GM18511 (cell line): ENCODE data around the gene IQSEC1.
A peak's percentile ranks its signal among the peaks of the same experiment; 100 is the strongest.

Source experiments
- ATAC-seq: cut with Tn5 transposase; IDR thresholded peaks from one replicate; pipeline ENCODE4 v1.9.1; 2021; ENCODE audit warnings: mild to moderate bottlenecking, moderate library complexity; ENCODE audit not compliant: unreplicated experiment

IQSEC1 gene

GRCh38 chr3:13107661-13108060 is 34.4 kb upstream of the IQSEC1 start:
- no peak for ATAC-seq

- ATAC-seq: no peak
Observed at GRCh38 chr3:13106308-13107001, 33.2 kb upstream of the IQSEC1 start.

- ATAC-seq: no peak
Observed at GRCh38 chr3:13105896-13106250, 32.6 kb upstream of the IQSEC1 start.

GRCh38 chr3:13105181-13105895 is 32.1 kb upstream of the IQSEC1 start:
- no peak for ATAC-seq

- no peak for ATAC-seq
Observed at GRCh38 chr3:13104511-13104910, 31.3 kb upstream of the IQSEC1 start.

GRCh38 chr3:13103416-13104058 is 30.3 kb upstream of the IQSEC1 start:
- no peak for ATAC-seq

GRCh38 chr3:13102386-13103345 is 29.4 kb upstream of the IQSEC1 start:
- no peak for ATAC-seq

GRCh38 chr3:13099707-13100106 is 26.5 kb upstream of the IQSEC1 start:
- ATAC-seq: no peak

- no peak for ATAC-seq
Observed at GRCh38 chr3:13098192-13098988, 25.2 kb upstream of the IQSEC1 start.

- no peak for ATAC-seq
Observed at GRCh38 chr3:13096356-13096755, 23.1 kb upstream of the IQSEC1 start.

- ATAC-seq: no peak
Observed at GRCh38 chr3:13095408-13095937, 22.2 kb upstream of the IQSEC1 start.

- no peak for ATAC-seq
Observed at GRCh38 chr3:13093687-13094086, 20.5 kb upstream of the IQSEC1 start.

- no peak for ATAC-seq
Observed at GRCh38 chr3:13092621-13093617, 19.7 kb upstream of the IQSEC1 start.

- ATAC-seq: peak; percentile 73
Observed at GRCh38 chr3:13091898-13092611, 18.8 kb upstream of the IQSEC1 start.

- ATAC-seq: peak; percentile 63
Observed at GRCh38 chr3:13088028-13089006, 15.1 kb upstream of the IQSEC1 start.

GRCh38 chr3:13087320-13087990 is 14.2 kb upstream of the IQSEC1 start:
- no peak for ATAC-seq
